Loucy (cell line): ENCODE data around the gene CEP164.

ENCODE experiments used
- H2AFZ ChIP-seq: fragments of 200-600 bp; sonication (generic); 2 replicates; pipeline ENCODE4 v1.6.0; 2016; ENCODE audit warnings: antibody characterized with exemption, mild to moderate bottlenecking, low read length, moderate library complexity
- H3F3A ChIP-seq: fragments of 200-600 bp; 2 replicates; pipeline ENCODE4 v1.6.0; 2016; ENCODE audit warnings: antibody characterized with exemption, low read depth, mild to moderate bottlenecking
- H3K27me3 ChIP-seq: fragments of 200-600 bp; sonication (generic); 2 replicates; pipeline ENCODE4 v1.6.1; 2014; ENCODE audit warnings: low read length, mild to moderate bottlenecking; ENCODE audit not compliant: insufficient read depth, poor library complexity, severe bottlenecking
- H3K36me3 ChIP-seq: fragments of 200-600 bp; sonication (generic); 2 replicates; pipeline ENCODE4 v1.6.1; 2016; ENCODE audit warnings: low read length; ENCODE audit not compliant: insufficient read depth
- H3K4me1 ChIP-seq: fragments of 200-600 bp; sonication (generic); 2 replicates; pipeline ENCODE4 v1.5.1; 2014; ENCODE audit warnings: low read length, mild to moderate bottlenecking; ENCODE audit not compliant: insufficient read depth, poor library complexity, severe bottlenecking
- H3K4me2 ChIP-seq: fragments of 200-600 bp; sonication (generic); 2 replicates; pipeline ENCODE4 v1.6.0; 2014; ENCODE audit warnings: antibody characterized with exemption, low read length, low read depth, mild to moderate bottlenecking; ENCODE audit not compliant: poor library complexity, severe bottlenecking
- H3K4me3 ChIP-seq: fragments of 200-600 bp; sonication (generic); 2 replicates; pipeline ENCODE4 v1.5.1; 2014; ENCODE audit warnings: low read length, mild to moderate bottlenecking, mixed read lengths; ENCODE audit not compliant: poor library complexity, severe bottlenecking
- H3K79me2 ChIP-seq: fragments of 200-600 bp; sonication (generic); 2 replicates; pipeline ENCODE4 v1.6.1; 2014; ENCODE audit warnings: low read length; ENCODE audit not compliant: insufficient read depth
- H3K9ac ChIP-seq: fragments of 200-600 bp; sonication (generic); 2 replicates; pipeline ENCODE4 v1.6.0; 2014; ENCODE audit warnings: mild to moderate bottlenecking, low read depth, low read length, moderate library complexity; ENCODE audit not compliant: poor library complexity, severe bottlenecking
- H3K9me2 ChIP-seq: fragments of 200-600 bp; sonication (generic); replicated peaks from 2 replicates; pipeline ENCODE4 v1.6.1; 2016; ENCODE audit warnings: low read depth, low read length, mixed read lengths
- H3K9me3 ChIP-seq: fragments of 200-600 bp; sonication (generic); 2 replicates; pipeline ENCODE4 v1.6.1; 2014; ENCODE audit warnings: mild to moderate bottlenecking, antibody characterized with exemption, low read length, low read depth; ENCODE audit not compliant: insufficient read depth
- H4K20me1 ChIP-seq: fragments of 200-600 bp; sonication (generic); 2 replicates; pipeline ENCODE4 v1.6.0; 2014; ENCODE audit warnings: antibody characterized with exemption, low read length, mild to moderate bottlenecking; ENCODE audit not compliant: insufficient read depth, poor library complexity, severe bottlenecking
- EZH2phosphoT487 ChIP-seq: fragments of 200-600 bp; IDR thresholded peaks from 2 replicates; pipeline ENCODE4 v1.6.1; 2018; ENCODE audit warnings: antibody characterized with exemption, mild to moderate bottlenecking, moderate library complexity, borderline replicate concordance
- TF ChIP-seq, protein P1 (sequence below): fragments of 200-600 bp; sonication (generic); conservative IDR thresholded peaks from 2 replicates; pipeline ENCODE4 v1.5.1; 2014; ENCODE audit warnings: mild to moderate bottlenecking, antibody characterized with exemption, low read length

CEP164 gene

DNA sequence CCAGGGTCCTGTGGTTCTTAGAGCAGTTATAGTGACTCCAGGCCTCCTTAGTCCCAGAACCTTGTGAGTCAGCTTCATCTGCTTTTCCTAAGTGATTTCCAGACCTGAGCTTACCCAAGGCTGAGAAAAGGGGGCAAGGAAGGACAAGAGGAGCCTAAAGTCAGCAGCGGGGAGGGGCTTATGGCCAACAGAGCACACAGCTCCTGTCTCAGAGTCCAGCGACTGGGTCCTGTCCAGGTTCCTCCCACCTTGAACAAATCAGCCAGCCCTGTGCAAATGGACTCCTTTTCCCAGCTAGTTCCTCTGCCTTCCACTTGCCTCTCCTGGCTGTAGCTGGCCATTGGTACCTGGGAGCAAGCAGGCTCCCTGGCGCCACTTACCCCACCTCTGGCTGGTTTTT lies 22.5 kb upstream of the CEP164 start:
- H3K9ac ChIP-seq, result no peak overlapping the region
- H4K20me1 ChIP-seq, result no peaks in the 10 kb centered on the region
- no peaks in the 10 kb centered on the region for H3K36me3 ChIP-seq
- no peaks in the 10 kb centered on the region for H3K79me2 ChIP-seq
- no peak for TF ChIP-seq EZH2phosphoT487
- TF ChIP-seq, protein P1, sequence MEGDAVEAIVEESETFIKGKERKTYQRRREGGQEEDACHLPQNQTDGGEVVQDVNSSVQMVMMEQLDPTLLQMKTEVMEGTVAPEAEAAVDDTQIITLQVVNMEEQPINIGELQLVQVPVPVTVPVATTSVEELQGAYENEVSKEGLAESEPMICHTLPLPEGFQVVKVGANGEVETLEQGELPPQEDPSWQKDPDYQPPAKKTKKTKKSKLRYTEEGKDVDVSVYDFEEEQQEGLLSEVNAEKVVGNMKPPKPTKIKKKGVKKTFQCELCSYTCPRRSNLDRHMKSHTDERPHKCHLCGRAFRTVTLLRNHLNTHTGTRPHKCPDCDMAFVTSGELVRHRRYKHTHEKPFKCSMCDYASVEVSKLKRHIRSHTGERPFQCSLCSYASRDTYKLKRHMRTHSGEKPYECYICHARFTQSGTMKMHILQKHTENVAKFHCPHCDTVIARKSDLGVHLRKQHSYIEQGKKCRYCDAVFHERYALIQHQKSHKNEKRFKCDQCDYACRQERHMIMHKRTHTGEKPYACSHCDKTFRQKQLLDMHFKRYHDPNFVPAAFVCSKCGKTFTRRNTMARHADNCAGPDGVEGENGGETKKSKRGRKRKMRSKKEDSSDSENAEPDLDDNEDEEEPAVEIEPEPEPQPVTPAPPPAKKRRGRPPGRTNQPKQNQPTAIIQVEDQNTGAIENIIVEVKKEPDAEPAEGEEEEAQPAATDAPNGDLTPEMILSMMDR, result no peak
- no peak overlapping the region for H3K4me3 ChIP-seq
- no peaks in the 10 kb centered on the region for H3K27me3 ChIP-seq
- H2AFZ ChIP-seq, result no peak overlapping the region
- H3K9me2 ChIP-seq, result no peaks in the 10 kb centered on the region
- H3K4me1 ChIP-seq, result no peaks in the 10 kb centered on the region
- no peaks in the 10 kb centered on the region for H3K9me3 ChIP-seq
- no peak overlapping the region for H3K4me2 ChIP-seq
- H3F3A ChIP-seq, result no peaks in the 10 kb centered on the region

DNA sequence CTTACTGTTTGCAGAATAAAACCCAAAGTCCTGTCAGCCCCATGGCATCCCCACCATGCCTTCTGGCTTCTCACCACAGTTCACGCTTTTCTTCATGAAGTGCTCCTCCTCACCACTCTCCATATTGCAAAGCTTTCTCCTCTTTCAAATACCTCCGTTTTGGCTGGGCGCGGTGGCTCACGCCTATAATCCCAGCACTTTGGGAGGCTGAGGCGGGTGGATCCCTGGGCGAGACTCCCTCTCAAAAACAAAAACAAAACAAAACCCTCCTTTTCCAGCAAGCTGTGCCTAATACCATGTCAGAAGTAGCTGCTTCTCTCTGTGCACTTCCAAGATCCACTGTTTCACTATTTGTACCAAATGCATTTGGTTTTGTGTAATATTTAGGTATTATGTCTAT lies 18.3 kb upstream of the CEP164 start:
- H3K4me2 ChIP-seq, result no peak overlapping the region
- TF ChIP-seq, protein P1, result no peak
- TF ChIP-seq EZH2phosphoT487, result no peak

DNA sequence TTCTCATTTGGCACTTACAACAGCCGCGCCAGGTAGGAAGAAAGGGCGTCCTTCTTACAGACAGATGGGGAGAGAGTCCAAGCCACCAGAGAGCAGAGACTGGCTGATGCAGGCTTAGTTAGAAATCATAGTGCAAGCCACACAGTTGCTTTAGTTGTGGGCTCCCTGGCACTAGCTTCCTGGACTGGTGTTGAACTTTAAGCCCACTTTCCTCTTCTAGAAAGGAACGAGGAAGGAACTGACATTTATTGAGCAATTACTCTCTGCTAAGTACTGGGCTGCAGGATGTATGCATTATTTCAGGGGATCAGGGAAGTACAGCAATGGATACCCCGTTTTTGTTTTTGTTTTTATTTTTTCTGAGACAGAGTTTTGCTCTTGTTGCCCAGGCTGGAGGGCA lies 14.6 kb upstream of the CEP164 start:
- Histone ChIP-seq H4K20me1 (no peaks in the 10 kb centered on the region), H3K79me2 (0 out of 2 replicates have a peak, but pooled peaks cover 5% of the 10 kb centered on the region), H3K27me3 (no peaks in the 10 kb centered on the region), H3K4me1 (peaks cover 10% of the 10 kb centered on the region), H3K36me3 (no peaks in the 10 kb centered on the region), H3K4me2 (no peak overlapping the region), H3K4me3 (no peak overlapping the region), H3K9me3 (no peaks in the 10 kb centered on the region), H3K9me2 (no peaks in the 10 kb centered on the region), H3K9ac (no peak overlapping the region), H3F3A (no peaks in the 10 kb centered on the region), H2AFZ (no peak overlapping the region)
- TF ChIP-seq EZH2phosphoT487, result no peak

More for the DNA sequence above, 18.3 kb upstream of the CEP164 start:
- Histone ChIP-seq H3K9ac (no peak overlapping the region), H3K4me3 (no peak overlapping the region), H2AFZ (no peak overlapping the region), H3F3A (no peaks in the 10 kb centered on the region), H3K9me3 (no peaks in the 10 kb centered on the region), H3K4me1 (peaks cover under 1% of the 10 kb centered on the region), H3K27me3 (no peaks in the 10 kb centered on the region), H3K36me3 (no peaks in the 10 kb centered on the region), H3K79me2 (no peaks in the 10 kb centered on the region), H4K20me1 (no peaks in the 10 kb centered on the region), H3K9me2 (no peaks in the 10 kb centered on the region)
